ENCODE measurements around the gene LRRTM4. TPM values are rescaled to one million over a fixed set of nuclear protein-coding genes. Genes with fewer than 3 reads are reported as not detected.

Gene LRRTM4
- total RNA-seq, 1 experiment from 2014 or later = 12.0 TPM

GRCh38 chr2:77144772-77145171 lies 377.4 kb downstream of the LRRTM4 start:
- H3K9me3 ChIP-seq (ENCODE audit: control insufficient read depth, low read depth, low read length) = no peaks in the 10 kb centered on the region
- H3K23me2 ChIP-seq (ENCODE audit: insufficient read length, low read depth, low read length, poor library complexity, severe bottlenecking) = no peaks in the 10 kb centered on the region
- DNase-seq = no peak
- Mint-ChIP-seq H3K4me1 (no peaks in the 10 kb centered on the region), H3K27me3 (ENCODE audit: low read depth) (no peaks in the 10 kb centered on the region), H3K27ac (no peak overlapping the region), H3K4me3 (no peak overlapping the region), H3K36me3 (ENCODE audit: insufficient read depth in 1 of 3, low read depth in 3 of 3) (peaks cover 0 to 1% (median under 1%) of the 10 kb centered on the region in 3 experiments; a peak in 1 of 7 replicates), H3K9me3 (peaks cover 0 to 3% of the 10 kb centered on the region in 2 experiments; a peak in 3 of 5 replicates)
- no peak overlapping the region for H2BK12ac ChIP-seq (ENCODE audit: insufficient read length, low read depth, low read length)
- H4K91ac ChIP-seq (ENCODE audit: insufficient read length, low read depth, low read length) = no peak overlapping the region
- no peak overlapping the region for H2AFZ ChIP-seq (ENCODE audit: low read length)
- no peak overlapping the region for H4K8ac ChIP-seq (replicated peaks; ENCODE audit: insufficient read length, low read depth, low read length)
- no peaks in the 10 kb centered on the region for H3K79me2 ChIP-seq (ENCODE audit: insufficient read depth, low read length)
- TF ChIP-seq, protein P1, sequence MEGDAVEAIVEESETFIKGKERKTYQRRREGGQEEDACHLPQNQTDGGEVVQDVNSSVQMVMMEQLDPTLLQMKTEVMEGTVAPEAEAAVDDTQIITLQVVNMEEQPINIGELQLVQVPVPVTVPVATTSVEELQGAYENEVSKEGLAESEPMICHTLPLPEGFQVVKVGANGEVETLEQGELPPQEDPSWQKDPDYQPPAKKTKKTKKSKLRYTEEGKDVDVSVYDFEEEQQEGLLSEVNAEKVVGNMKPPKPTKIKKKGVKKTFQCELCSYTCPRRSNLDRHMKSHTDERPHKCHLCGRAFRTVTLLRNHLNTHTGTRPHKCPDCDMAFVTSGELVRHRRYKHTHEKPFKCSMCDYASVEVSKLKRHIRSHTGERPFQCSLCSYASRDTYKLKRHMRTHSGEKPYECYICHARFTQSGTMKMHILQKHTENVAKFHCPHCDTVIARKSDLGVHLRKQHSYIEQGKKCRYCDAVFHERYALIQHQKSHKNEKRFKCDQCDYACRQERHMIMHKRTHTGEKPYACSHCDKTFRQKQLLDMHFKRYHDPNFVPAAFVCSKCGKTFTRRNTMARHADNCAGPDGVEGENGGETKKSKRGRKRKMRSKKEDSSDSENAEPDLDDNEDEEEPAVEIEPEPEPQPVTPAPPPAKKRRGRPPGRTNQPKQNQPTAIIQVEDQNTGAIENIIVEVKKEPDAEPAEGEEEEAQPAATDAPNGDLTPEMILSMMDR (conservative IDR thresholded peaks at IDR 0.05) = no peak
- no peak overlapping the region for H3K56ac ChIP-seq (ENCODE audit: insufficient read length, low read depth, low read length)
- H3K27ac ChIP-seq (ENCODE audit: insufficient read length, low read depth, low read length) = no peak overlapping the region
- no peak overlapping the region for H3T11ph ChIP-seq (ENCODE audit: low read length)
- no peak overlapping the region for H3K4me2 ChIP-seq (ENCODE audit: insufficient read depth, insufficient read length, low read length)
- no peaks in the 10 kb centered on the region for H3K79me1 ChIP-seq (ENCODE audit: insufficient read depth, low read depth, low read length, poor library complexity, severe bottlenecking)
- no peak overlapping the region for H2BK20ac ChIP-seq (ENCODE audit: low read depth, low read length, poor library complexity, severe bottlenecking)
- H4K5ac ChIP-seq (ENCODE audit: insufficient read length, low read depth, low read length) = no peak overlapping the region
- no peak overlapping the region for H3K4ac ChIP-seq (ENCODE audit: low read depth, low read length)
- H2AK5ac ChIP-seq (ENCODE audit: insufficient read length, low read length) = no peak overlapping the region
- no peaks in the 10 kb centered on the region; the same call in 1 of the 2 replicates for H3K27me3 ChIP-seq (ENCODE audit: insufficient read depth, low read length)
- no peaks in the 10 kb centered on the region for H3K4me1 ChIP-seq (ENCODE audit: insufficient read depth, low read length)
- no peaks in the 10 kb centered on the region for H4K20me1 ChIP-seq (ENCODE audit: control insufficient read depth, insufficient read depth, insufficient read length)
- H3K18ac ChIP-seq (ENCODE audit: insufficient read length, low read depth, low read length) = no peak overlapping the region
- no peak overlapping the region for H3K23ac ChIP-seq (ENCODE audit: insufficient read length, low read depth, low read length)
- no peak overlapping the region for H2BK5ac ChIP-seq (ENCODE audit: insufficient read length, low read length)
- no peak overlapping the region for H3K14ac ChIP-seq (ENCODE audit: insufficient read depth, low read length)
- H2BK120ac ChIP-seq (ENCODE audit: low read depth, low read length, poor library complexity, severe bottlenecking) = no peak overlapping the region
- H3K9ac ChIP-seq (ENCODE audit: extremely low read depth, insufficient read length, low read length) = no peak overlapping the region
- H2BK15ac ChIP-seq (ENCODE audit: low read depth, low read length) = no peak overlapping the region
